Measurements from ENCODE around the gene ALDH3A1. TPM values are rescaled to one million over a fixed set of nuclear protein-coding genes. Genes with fewer than 3 reads are reported as not detected.

The ALDH3A1 gene
- total RNA-seq, 1 experiment from 2014 or later: 0.39 TPM

DNA sequence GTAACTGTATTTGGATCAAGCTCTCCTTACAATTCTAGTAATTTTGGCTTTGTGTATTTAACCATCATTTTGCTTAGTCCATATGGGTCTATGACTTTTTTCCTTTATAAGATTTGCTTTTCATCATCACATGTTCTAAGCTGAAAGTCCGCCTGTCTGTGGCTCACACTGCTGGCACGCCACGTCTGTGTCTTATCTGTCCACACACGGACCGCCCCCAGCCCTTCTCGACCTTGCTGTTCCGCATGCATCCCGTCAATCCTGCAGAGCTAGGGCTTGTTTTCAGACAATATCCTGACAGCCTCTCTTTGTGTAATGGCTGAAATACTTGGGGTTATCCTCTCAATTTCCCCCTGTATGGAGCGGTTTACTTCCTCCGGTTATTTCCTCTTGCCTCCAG is 8.4 kb upstream of the ALDH3A1 start:
- WGBS (ENCODE audit: extremely low coverage, insufficient read length, low lambda C conversion rate): no CpG with 5 or more reads among the region's 10 CpGs
- Histone ChIP-seq H3K4me1 (ENCODE audit: insufficient read depth, low read length) (no peaks in the 10 kb centered on the region), H2BK12ac (ENCODE audit: insufficient read length, low read depth, low read length) (no peak overlapping the region), H2BK5ac (ENCODE audit: insufficient read length, low read length) (no peak overlapping the region), H3K18ac (ENCODE audit: insufficient read length, low read depth, low read length) (no peak overlapping the region), H2AK5ac (ENCODE audit: insufficient read length, low read length) (no peak overlapping the region), H4K91ac (ENCODE audit: insufficient read length, low read depth, low read length) (no peak overlapping the region), H3K56ac (ENCODE audit: insufficient read length, low read depth, low read length) (no peak overlapping the region), H4K5ac (ENCODE audit: insufficient read length, low read depth, low read length) (no peak overlapping the region), H3K23ac (ENCODE audit: insufficient read length, low read depth, low read length) (no peak overlapping the region), H3K4me2 (ENCODE audit: insufficient read depth, insufficient read length, low read length) (no peak overlapping the region), H3K9me3 (ENCODE audit: control insufficient read depth, low read depth, low read length) (no peaks in the 10 kb centered on the region), H3K27ac (ENCODE audit: insufficient read length, low read depth, low read length) (no peak overlapping the region), H3K4ac (ENCODE audit: low read depth, low read length) (no peak overlapping the region), H3K27me3 (ENCODE audit: insufficient read depth, low read length) (no peaks in the 10 kb centered on the region), H3T11ph (ENCODE audit: low read length) (no peak overlapping the region), H4K20me1 (ENCODE audit: control insufficient read depth, insufficient read depth, insufficient read length) (no peaks in the 10 kb centered on the region), H3K9ac (ENCODE audit: extremely low read depth, insufficient read length, low read length) (no peak overlapping the region), H3K23me2 (ENCODE audit: insufficient read length, low read depth, low read length, poor library complexity, severe bottlenecking) (no peaks in the 10 kb centered on the region), H2BK15ac (ENCODE audit: low read depth, low read length) (no peak overlapping the region), H3K14ac (ENCODE audit: insufficient read depth, low read length) (no peak overlapping the region; the same call in 1 of the 2 replicates), H2BK20ac (ENCODE audit: low read depth, low read length, poor library complexity, severe bottlenecking) (no peak overlapping the region), H2BK120ac (ENCODE audit: low read depth, low read length, poor library complexity, severe bottlenecking) (no peak overlapping the region), H3K79me1 (ENCODE audit: insufficient read depth, low read depth, low read length, poor library complexity, severe bottlenecking) (no peaks in the 10 kb centered on the region), H4K8ac (replicated peaks; ENCODE audit: insufficient read length, low read depth, low read length) (no peak overlapping the region), H2AFZ (ENCODE audit: low read length) (no peak overlapping the region), H3K79me2 (ENCODE audit: insufficient read depth, low read length) (no peaks in the 10 kb centered on the region)
- Mint-ChIP-seq H3K9me3 (no peaks in the 10 kb centered on the region; a peak in 1 of 5 replicates), H3K36me3 (ENCODE audit: insufficient read depth in 1 of 3, low read depth in 3 of 3) (no peaks in the 10 kb centered on the region), H3K27ac (no peak overlapping the region), H3K4me1 (peaks cover 4 to 10% of the 10 kb centered on the region in 2 experiments; a peak in 3 of 4 replicates), H3K4me3 (no peak overlapping the region), H3K27me3 (ENCODE audit: low read depth) (peaks cover 7% of the 10 kb centered on the region)
- DNase-seq: no peak
- TF ChIP-seq, protein P1, sequence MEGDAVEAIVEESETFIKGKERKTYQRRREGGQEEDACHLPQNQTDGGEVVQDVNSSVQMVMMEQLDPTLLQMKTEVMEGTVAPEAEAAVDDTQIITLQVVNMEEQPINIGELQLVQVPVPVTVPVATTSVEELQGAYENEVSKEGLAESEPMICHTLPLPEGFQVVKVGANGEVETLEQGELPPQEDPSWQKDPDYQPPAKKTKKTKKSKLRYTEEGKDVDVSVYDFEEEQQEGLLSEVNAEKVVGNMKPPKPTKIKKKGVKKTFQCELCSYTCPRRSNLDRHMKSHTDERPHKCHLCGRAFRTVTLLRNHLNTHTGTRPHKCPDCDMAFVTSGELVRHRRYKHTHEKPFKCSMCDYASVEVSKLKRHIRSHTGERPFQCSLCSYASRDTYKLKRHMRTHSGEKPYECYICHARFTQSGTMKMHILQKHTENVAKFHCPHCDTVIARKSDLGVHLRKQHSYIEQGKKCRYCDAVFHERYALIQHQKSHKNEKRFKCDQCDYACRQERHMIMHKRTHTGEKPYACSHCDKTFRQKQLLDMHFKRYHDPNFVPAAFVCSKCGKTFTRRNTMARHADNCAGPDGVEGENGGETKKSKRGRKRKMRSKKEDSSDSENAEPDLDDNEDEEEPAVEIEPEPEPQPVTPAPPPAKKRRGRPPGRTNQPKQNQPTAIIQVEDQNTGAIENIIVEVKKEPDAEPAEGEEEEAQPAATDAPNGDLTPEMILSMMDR (conservative IDR thresholded peaks at IDR 0.05): no peak
